Gastroesophageal sphincter (tissue), 4 donors: Measurements from ENCODE around the gene CLIP4. TPM values are rescaled to one million over a fixed set of nuclear protein-coding genes. Genes with fewer than 3 reads are reported as not detected.

Experiments
- ATAC-seq: fragments of 150-250 bp; one replicate; pipeline ENCODE4 v1.9.1; 2016; ENCODE audit warnings: mild to moderate bottlenecking, moderate library complexity
- H3K27ac ChIP-seq, 4 donors: fragments of 200-600 bp; sonication (generic) in 3 of 4; 1 replicate in 3 of 4; 2 replicates in 1 of 4; pipeline ENCODE4 v1.5.1; 2016 to 2019
- H3K27me3 ChIP-seq: fragments of 200-600 bp; sonication (generic); one replicate; pipeline ENCODE4 v1.5.1; 2019
- H3K36me3 ChIP-seq, 2 donors: fragments of 200-600 bp; sonication (generic); one replicate each; pipeline ENCODE4 v1.5.1; 2019; ENCODE audit warnings: control low read depth in 1 of 2
- H3K4me1 ChIP-seq, 3 donors: fragments of 200-600 bp; sonication (generic); 1 replicate in 2 of 3; 2 replicates in 1 of 3; pipeline ENCODE4 v1.5.1; 2016 to 2019; ENCODE audit warnings: control low read depth in 2 of 3
- H3K4me3 ChIP-seq, 2 donors: fragments of 200-600 bp; sonication (generic); one replicate each; pipeline ENCODE4 v1.5.1; 2019; ENCODE audit warnings: mild to moderate bottlenecking in 1 of 2, moderate library complexity in 1 of 2
- H3K9me3 ChIP-seq, 3 donors: fragments of 200-600 bp; sonication (generic); one replicate each; pipeline ENCODE4 v1.5.1; 2017 to 2019; ENCODE audit warnings: control low read depth in 2 of 3
- CTCF ChIP-seq, 4 experiments: fragments of 200-600 bp in 2 of 4; fragments of 450-650 bp in 2 of 4; sonication (generic) in 1 of 4; IDR thresholded peaks; one replicate each; pipeline ENCODE4 v1.5.1; 2017 to 2019; ENCODE audit warnings: antibody characterized with exemption in 4 of 4, mild to moderate bottlenecking in 2 of 4, moderate library complexity in 2 of 4
- EP300 ChIP-seq: sonication (generic); formaldehyde crosslinking; IDR thresholded peaks from one replicate; pipeline ENCODE4 v1.6.1; 2017; ENCODE audit warnings: antibody characterized with exemption, mild to moderate bottlenecking
- POLR2A ChIP-seq, 2 donors: fragments of 450-650 bp; IDR thresholded peaks; one replicate each; pipeline ENCODE4 v1.6.1; 2017; ENCODE audit warnings: antibody characterized with exemption in 2 of 2, mild to moderate bottlenecking in 2 of 2, moderate library complexity in 1 of 2
- POLR2AphosphoS5 ChIP-seq: sonication (generic); formaldehyde crosslinking; IDR thresholded peaks from one replicate; pipeline ENCODE4 v1.6.1; 2017; ENCODE audit warnings: antibody characterized with exemption
- WGBS, 2 donors: methylation state at CpG; one replicate each; pipeline ENCODE4 v1.1.5; 2018; ENCODE audit warnings: low coverage in 1 of 2; 5-methylcytosine and 5-hydroxymethylcytosine counted together
- total RNA-seq, 4 donors: library from RNA; depleted of rRNA; stranded (reverse); fragments of >200 nt; gene quantifications; one replicate each; pipeline ENCODE4 v1.1.0, GENCODE V29; 2016

The CLIP4 gene
- total RNA-seq, 4 donors from 2014 or later: 64.7 to 96.0 (median 77.3) TPM

DNA sequence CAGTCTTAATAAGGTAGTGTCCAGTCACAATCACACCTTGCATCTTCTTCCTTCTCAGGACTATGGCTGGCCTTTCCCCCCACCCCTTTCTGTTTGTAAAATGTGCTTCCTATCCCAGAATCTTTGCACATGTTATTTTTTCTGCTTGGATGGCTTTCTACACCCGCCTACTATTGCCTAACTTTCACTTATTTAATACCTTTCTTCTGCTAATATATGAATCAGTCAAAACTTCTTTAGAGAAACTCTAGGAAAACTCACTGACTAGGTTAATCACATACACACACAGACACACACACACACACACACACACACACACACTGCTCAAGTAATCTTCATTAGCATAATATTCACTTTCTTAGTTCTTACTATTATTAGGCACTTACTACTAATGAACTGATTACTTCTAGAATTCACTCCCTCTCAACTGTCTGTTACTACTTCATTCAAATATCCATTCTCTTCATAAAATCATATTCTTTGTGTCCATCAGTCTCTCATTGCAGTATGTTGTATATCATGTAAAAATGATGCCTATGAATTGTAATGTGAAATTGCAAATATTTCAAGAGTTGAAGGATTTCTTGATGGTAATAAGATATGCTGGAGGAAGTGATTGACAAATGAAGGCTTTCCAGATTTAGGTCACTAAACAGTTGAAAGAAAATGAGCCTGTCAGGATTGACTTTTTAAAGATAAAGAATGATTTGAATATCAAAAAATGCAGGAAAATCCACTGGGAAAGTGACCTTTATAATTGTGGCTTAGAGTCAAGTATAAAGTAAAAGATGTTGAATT, 51.2 kb downstream of the CLIP4 start:
- no peak overlapping the region for H3K27ac ChIP-seq
- TF ChIP-seq EP300 (no peak), POLR2A (IDR thresholded peaks at IDR 0.05) (no peak), CTCF (IDR thresholded peaks at IDR 0.05) (no peak), POLR2AphosphoS5 (no peak)
- H3K4me3 ChIP-seq: no peak overlapping the region
- no peaks in the 10 kb centered on the region for H3K9me3 ChIP-seq
- ATAC-seq: no peak
- H3K4me1 ChIP-seq: no peaks in the 10 kb centered on the region
- H3K27me3 ChIP-seq: no peaks in the 10 kb centered on the region
- peaks cover 0 to 51% of the 10 kb centered on the region in 2 donors for H3K36me3 ChIP-seq
- WGBS, 2 donors: 86 to 87% methylated on average over 1 of the region's 1 CpG

GRCh38 chr2:29174937-29175336, 59.7 kb downstream of the CLIP4 start:
- no peak overlapping the region for H3K27ac ChIP-seq
- no peaks in the 10 kb centered on the region for H3K9me3 ChIP-seq
- no peak overlapping the region for H3K4me3 ChIP-seq
- TF ChIP-seq POLR2AphosphoS5 (no peak), POLR2A (IDR thresholded peaks at IDR 0.05) (no peak), EP300 (no peak), CTCF (IDR thresholded peaks at IDR 0.05) (no peak)
- no peaks in the 10 kb centered on the region for H3K4me1 ChIP-seq
- no peaks in the 10 kb centered on the region for H3K27me3 ChIP-seq
- 54 to 56% methylated on average over 2 of the region's 2 CpGs for WGBS, 2 donors
- ATAC-seq: no peak
- peaks cover 3 to 63% of the 10 kb centered on the region in 2 donors for H3K36me3 ChIP-seq

DNA sequence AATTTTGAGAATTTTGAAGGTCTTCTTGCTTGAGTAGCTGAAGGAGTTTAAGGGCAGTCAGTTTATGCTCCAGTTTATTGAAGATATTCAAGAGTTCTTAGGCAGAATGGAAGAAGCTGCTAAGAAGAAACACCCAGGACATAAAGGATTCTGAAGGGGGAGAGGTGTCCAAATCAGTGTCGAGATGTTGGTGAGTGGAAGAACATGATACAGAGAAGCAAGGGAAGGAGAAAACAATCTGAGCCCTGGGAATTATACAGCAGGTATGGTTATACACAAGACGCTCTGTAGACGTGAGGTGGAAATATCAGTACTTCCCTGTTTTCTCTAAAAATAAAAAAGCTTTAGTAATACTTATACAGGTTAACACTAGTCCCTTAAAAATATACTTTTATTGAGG, 60.1 kb downstream of the CLIP4 start:
- 93 to 100% methylated on average over 2 to 3 of the region's 3 CpGs for WGBS, 2 donors

GRCh38 chr2:29182334-29182733, 67.1 kb downstream of the CLIP4 start:
- no peak for TF ChIP-seq EP300
- no peak for TF ChIP-seq CTCF (IDR thresholded peaks at IDR 0.05)
- no peak for TF ChIP-seq POLR2AphosphoS5
- TF ChIP-seq POLR2A (IDR thresholded peaks at IDR 0.05): no peak
- Histone ChIP-seq H3K27me3 (no peaks in the 10 kb centered on the region), H3K4me1 (no peaks in the 10 kb centered on the region), H3K27ac (no peak overlapping the region), H3K9me3 (no peaks in the 10 kb centered on the region), H3K36me3 (peaks cover 0 to 44% of the 10 kb centered on the region in 2 donors), H3K4me3 (no peak overlapping the region)
- WGBS, 2 donors: 88 to 90% methylated on average over 1 of the region's 1 CpG
- ATAC-seq: no peak

More for the DNA sequence above, 60.1 kb downstream of the CLIP4 start:
- no peak for TF ChIP-seq EP300
- TF ChIP-seq CTCF (IDR thresholded peaks at IDR 0.05): no peak
- no peak for TF ChIP-seq POLR2AphosphoS5
- no peak for TF ChIP-seq POLR2A (IDR thresholded peaks at IDR 0.05)
- H3K4me3 ChIP-seq: no peak overlapping the region
- no peaks in the 10 kb centered on the region for H3K4me1 ChIP-seq
- no peaks in the 10 kb centered on the region for H3K27me3 ChIP-seq
- ATAC-seq: no peak
- peaks cover 3 to 67% of the 10 kb centered on the region in 2 donors for H3K36me3 ChIP-seq
- H3K9me3 ChIP-seq: no peaks in the 10 kb centered on the region
- H3K27ac ChIP-seq: no peak overlapping the region

GRCh38 chr2:29182920-29183319, 67.7 kb downstream of the CLIP4 start:
- H3K4me1 ChIP-seq: no peaks in the 10 kb centered on the region
- ATAC-seq: no peak
- TF ChIP-seq POLR2AphosphoS5: no peak
- TF ChIP-seq POLR2A (IDR thresholded peaks at IDR 0.05): no peak
- TF ChIP-seq EP300: no peak
- no peak for TF ChIP-seq CTCF (IDR thresholded peaks at IDR 0.05)

More at GRCh38 chr2:29182920-29183319, 67.7 kb downstream of the CLIP4 start:
- Histone ChIP-seq H3K4me3 (no peak overlapping the region), H3K9me3 (no peaks in the 10 kb centered on the region), H3K36me3 (peaks cover 0 to 48% of the 10 kb centered on the region in 2 donors), H3K27me3 (no peaks in the 10 kb centered on the region), H3K27ac (no peak overlapping the region)
